ENCODE measurements around the gene CBLN2.

The CBLN2 gene
- 0 to 1.8 (median 0) reads per million in 17 experiments for total RNA-seq

GRCh38 chr18:72544092-72544886 is at the start of gene CBLN2:
Gene CBLN2, minus strand, starts transcription at chr18:72544342. Its CDS starts 2,182 bp downstream, at chr18:72542160.
- DNase-seq: peak; percentile 38 to 74 (median 46)

GRCh38 chr18:72588360-72588759 is 44.2 kb upstream of the CBLN2 start:
- no peak for DNase-seq

GRCh38 chr18:72584787-72585186 is 40.6 kb upstream of the CBLN2 start:
- no peak for DNase-seq

- DNase-seq: no peak
These were observed 37.8 kb upstream of the CBLN2 start for GRCh38 chr18:72581976-72582375.

- DNase-seq: no peak
These were observed 28.8 kb upstream of the CBLN2 start for GRCh38 chr18:72572896-72573295.

GRCh38 chr18:72566290-72566689 is 22.1 kb upstream of the CBLN2 start:
- no peak for DNase-seq

GRCh38 chr18:72555968-72556367 is 11.8 kb upstream of the CBLN2 start:
- peak in 3 of 4 experiments; percentile 5 to 29 (median 22) for DNase-seq

- DNase-seq: no peak
These were observed 11.0 kb upstream of the CBLN2 start for GRCh38 chr18:72555101-72555500.

GRCh38 chr18:72543357-72544055 is 636 bp downstream of the CBLN2 start:
- no peak for DNase-seq

GRCh38 chr18:72542984-72543356 is 1.2 kb downstream of the CBLN2 start:
- DNase-seq: peak in 1 of 4 experiments; percentile 14

GRCh38 chr18:72542342-72542741 is 1.8 kb downstream of the CBLN2 start:
- no peak for DNase-seq

- DNase-seq: no peak
These were observed 2.2 kb downstream of the CBLN2 start for GRCh38 chr18:72541871-72542332.

- no peak for DNase-seq
These were observed 4.2 kb downstream of the CBLN2 start for GRCh38 chr18:72539901-72540300.

- DNase-seq: no peak
These were observed 13.5 kb downstream of the CBLN2 start for GRCh38 chr18:72530622-72531021.

- DNase-seq: no peak
These were observed 39.3 kb downstream of the CBLN2 start for GRCh38 chr18:72504866-72505265.

GRCh38 chr18:72502671-72503431 is 41.3 kb downstream of the CBLN2 start:
- DNase-seq: no peak

GRCh38 chr18:72492497-72492896 is 51.6 kb downstream of the CBLN2 start:
- no peak for DNase-seq
